HG03354 (cell line): Measurements from ENCODE around the gene AP5Z1.

ENCODE experiments used
- ATAC-seq: cut with Tn5 transposase; IDR thresholded peaks from one replicate; pipeline ENCODE4 v1.9.1; 2021; ENCODE audit warnings: mild to moderate bottlenecking; ENCODE audit not compliant: unreplicated experiment, poor library complexity, severe bottlenecking

The AP5Z1 gene

DNA sequence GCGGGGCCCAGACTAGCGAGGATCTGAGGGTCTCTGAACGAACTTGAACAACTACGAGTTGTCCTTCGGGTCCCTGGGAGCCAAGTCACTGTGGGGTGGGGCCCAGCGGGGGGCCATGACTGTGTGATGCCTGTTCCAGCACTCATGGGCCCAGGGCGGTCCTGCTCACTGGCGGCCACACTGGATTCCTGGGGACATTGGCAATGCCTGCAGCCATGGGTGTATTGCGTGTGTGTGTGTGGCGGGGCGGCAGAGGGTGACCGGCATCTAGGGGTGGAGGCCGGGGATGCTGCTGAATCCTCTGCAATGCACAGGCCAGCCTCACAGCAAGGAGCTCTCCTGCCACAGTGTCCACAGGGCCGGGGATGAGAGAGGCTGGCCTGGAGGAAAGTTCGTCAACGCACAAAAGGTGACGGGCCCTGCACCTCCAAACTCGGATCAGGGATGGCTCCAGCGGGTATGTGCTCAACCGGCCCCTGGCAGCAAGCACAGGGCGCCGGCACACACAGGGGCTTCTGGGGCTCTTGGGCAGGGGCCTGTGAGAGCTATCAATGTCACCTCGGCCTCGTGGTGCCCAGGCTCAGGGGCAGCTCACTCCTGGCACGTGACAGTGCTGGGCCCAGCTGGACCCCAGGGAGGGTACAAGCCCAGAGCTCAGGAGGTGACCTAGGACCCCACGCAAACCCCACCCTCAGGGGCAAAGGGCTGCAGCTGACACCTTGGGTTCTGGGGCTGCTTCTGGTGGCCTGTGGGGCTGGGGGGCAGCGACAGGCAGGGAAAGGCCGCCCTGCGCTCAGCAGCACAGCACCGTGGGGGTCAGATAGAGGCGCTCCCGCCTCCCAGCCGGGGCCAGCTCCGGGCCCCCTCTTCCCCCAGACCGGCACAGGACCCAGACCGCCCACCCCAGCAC lies 58.5 kb downstream of the AP5Z1 start:
- ATAC-seq: no peak

DNA sequence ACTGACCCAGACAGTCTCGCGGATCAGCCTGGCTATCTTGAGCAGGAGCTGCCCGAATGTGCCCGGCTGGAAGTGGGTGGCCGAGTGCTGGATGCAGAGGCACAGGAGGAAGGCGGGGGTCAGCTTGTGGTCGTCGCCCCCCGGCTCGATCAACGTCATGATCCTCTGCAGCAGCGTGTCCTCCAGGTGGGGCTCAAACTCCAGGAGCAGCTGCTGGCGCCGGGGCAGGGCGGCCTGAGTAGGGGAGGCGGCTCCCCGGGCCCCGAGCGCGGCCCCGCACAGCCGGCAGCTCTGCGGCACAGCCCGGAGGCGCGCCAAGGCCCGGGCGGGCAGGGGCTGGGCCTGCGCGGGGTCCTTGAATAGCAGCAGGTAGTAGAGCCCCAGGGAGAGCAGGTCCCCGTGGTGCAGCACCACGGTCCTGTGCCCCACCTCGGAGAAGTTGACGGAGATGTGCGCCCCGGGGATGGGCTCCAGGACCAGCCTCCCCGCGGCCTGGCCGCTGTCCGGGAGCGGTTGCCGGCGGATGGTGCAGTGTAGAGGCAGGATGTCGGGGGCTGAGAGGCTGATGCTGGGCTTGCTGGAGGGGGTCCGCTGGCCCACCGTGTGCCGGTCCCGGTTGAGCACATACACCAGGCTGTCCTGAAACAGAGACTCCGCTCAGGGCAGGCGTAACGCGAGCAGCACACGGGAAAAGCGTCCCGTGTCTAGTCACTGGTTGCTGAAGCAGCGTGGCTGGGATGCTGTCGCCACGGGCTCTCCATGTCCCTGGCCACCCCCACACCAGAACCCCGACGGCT lies 59.4 kb downstream of the AP5Z1 start:
- ATAC-seq: no peak

DNA sequence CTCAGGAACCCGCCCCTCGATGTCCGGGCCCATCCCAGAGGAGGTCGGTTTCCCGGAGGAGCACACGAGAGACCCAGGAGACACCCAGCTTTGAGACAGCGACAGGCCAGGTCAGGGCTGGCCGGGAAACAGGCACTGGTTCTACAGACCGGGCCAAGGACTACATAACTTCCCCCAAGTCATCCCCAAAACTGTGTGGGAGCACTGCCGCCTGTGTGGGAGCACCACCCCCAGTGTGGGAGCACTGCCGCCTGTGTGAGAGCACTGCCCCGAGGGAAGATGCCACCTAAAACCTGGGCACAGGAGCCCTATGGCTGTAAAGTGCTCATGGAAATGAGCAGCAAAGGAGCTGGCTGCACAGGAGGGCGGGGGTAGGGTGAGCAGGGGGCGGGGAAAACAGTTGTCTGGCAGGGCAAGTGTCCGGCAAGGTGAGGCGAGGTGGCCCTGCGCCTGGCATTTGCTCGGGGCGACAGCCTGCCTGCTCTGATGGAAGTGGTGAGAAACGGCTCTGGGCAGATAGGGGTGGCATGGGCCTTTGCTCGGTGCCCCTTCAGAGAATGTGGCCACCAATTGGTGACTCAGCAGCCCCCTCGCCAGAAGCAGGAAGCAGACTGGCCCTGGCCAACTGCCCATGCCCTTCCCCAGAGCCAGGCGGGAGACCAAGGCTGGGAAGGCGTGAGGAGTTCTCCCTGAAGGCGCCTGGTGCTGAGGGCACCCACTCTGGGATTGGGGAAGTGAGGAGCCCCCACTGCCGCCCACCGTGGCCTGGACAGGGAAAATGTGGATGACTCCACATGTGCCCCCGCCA lies 60.2 kb downstream of the AP5Z1 start:
- ATAC-seq: no peak

DNA sequence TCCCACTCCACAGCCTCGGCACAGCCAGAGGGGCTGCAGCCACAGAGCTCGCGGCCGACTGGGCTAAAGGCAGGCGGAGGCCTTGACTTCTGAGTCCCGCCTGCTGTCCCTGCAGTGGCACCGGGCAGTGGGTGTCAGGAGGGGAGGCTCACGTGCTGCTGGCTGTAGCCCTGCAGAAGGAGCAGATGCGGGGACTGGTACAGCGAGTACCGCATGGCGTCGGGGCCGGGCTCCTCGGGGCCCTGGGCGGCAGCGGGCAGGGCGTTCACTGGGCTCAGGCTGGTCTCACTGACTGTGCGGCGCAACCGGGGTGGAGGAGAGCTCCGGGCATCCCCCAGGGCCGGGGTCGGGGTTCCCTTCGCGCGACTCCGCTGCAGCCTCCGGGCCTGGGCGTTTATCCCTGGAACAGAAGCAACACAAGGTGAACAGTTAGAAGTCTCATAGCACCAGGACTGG lies 60.8 kb downstream of the AP5Z1 start:
- ATAC-seq: no peak

DNA sequence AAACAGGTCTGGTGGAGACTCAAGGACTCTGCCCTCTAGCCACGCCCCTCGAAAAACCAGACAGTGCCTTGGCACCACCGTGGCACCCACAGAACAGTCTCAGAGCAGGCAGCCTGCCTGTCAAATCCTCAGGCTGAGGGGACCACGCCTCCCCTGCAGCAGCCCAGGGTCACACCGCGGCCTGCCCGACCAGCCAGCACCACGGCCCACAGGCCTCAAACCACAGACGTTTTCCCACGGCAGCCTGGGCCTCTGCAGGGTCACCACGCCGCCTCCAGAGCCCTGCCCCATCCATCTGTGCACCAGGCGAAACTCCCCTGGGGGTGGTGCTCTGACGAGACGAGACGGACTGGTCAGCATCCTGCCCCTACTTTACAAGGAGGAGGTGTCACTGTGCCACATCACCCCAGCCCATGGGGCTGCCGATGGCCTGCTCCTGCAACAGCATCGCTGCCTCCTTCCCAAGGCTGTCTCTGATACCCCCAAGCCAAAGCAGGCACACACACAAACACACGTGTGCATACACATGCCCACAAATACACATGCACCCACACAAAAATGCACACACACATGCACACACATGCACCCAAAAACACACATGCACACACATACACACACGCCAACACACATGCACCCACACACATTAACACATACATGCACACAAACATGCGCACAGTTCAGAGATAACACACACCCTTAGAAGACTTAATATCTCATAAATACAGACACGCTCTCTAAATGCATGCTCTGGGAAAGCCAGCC lies 61.8 kb downstream of the AP5Z1 start:
- no peak for ATAC-seq

DNA sequence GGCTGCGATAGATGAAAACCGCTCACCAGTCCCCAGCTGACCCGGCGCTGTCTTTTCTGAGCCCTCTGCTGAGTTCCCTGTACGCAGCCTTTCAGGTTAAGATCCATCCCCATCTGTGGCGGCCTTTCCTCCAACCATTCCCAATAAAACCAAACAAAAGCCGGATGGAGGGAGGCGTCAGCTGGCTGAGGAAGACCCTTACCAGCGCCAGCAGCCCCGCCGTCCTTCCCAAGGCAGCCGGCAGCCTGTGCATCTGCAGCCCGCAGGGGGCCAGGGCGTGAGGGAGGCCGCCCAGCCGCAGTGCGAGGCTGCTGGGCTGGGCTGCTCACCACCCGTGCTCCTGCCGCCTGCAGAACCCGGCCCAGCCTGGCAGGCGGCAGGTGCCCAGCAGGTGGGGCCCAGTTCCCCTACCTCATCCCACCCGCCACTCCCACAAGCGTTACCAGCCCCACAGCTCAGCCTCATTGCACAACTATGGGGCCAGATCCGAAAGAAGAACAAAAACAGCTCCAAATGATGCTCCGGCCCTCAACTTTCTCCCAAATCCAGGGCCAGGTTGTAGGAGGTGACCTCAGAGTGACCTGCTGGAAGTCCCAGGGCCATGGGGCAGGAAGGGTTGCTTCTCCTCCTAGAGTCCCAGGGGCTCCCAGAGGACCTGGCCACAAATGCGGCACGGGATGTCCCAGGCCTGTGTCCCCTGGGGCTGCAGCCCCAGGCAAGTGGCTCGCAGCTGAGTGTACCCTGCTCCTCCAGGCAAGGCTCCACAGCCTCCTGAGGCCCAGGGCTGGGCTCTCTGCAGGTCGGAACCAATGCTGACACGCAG lies 62.6 kb downstream of the AP5Z1 start:
- no peak for ATAC-seq

DNA sequence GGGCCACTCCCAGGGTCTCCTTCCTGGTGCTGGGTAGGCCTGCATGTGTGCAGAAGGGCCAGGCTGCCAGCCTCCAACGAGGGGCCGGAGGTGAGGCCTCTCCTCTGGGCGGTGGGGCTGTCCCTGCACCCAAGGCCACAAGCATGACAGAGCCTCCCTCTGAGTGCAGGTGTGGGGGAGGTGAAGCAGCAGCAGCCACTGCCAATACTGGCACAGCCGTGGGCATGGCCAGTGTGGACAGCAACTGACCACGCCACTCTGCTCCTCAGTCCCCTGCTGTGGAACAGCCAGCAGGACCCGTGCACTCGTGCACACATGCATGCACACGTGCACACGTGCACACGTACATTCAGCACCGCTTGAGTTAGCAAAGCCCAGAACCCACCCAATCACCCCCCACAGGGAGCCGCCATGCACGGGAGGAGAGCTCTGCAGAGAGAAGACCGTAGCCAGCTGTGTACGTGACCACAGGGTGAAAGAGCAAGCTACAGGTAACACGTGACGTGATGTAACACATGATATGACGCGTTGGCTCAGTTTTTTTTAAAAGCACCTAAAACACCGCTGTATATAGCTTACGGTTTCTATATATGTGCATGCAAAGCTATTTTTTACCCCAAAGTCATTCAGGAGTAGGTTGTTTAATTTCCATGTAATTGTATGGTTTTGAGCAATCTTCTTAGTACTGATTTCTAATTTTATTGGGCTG lies 63.4 kb downstream of the AP5Z1 start:
- no peak for ATAC-seq

DNA sequence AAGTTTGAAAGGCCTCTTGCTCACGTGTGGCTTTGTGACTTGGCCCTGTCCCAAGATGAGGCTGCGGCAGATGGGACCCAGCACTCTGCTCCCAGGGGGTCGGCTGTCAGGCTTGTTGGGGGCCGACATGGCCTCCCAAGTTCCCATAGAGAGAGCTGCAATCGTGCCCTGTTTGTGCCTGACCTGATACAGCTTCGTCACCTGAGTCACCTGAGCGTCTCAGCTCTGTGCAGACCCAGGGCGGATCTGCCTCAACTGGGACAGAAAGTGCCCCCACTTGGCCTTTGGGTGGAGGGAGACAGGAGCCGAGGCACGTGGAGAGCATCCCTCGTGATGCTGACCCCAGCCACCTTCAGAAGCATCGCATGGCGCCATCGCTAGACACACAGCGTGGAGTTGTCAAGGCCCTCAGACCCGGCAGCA lies 64.7 kb downstream of the AP5Z1 start:
- no peak for ATAC-seq
